ENCODE results near the gene HOXA5. TPM values are rescaled to one million over a fixed set of nuclear protein-coding genes. Genes with fewer than 3 reads are reported as not detected.
A peak's percentile ranks its signal among the peaks of the same experiment; 100 is the strongest.

The HOXA5 gene
- total RNA-seq, 4 donors from 2014 or later = 7.8 to 24.8 (median 14.7) TPM

- Histone ChIP-seq H3K4me1 (peaks cover 35 to 66% (median 49%) of the 10 kb centered on the region in 4 donors), H3K4me3 (no peak overlapping the region), H3K27me3 (peaks cover 19 to 100% (median 91%) of the 10 kb centered on the region in 4 donors), H3K27ac (replicated peaks in 1 of 4) (no peak overlapping the region), H3K36me3 (no peaks in the 10 kb centered on the region), H3K9me3 (no peaks in the 10 kb centered on the region)
- no peak for DNase-seq (ENCODE audit: extremely low spot score)
- 39% methylated on average over 27 of the region's 35 CpGs for WGBS
- TF ChIP-seq POLR2A (IDR thresholded peaks at IDR 0.05; ENCODE audit: low read depth) = no peak
- TF ChIP-seq POLR2AphosphoS5 (IDR thresholded peaks at IDR 0.05) = peak in 1 of 2 donors; percentile 34
- intact Hi-C loops (cut with DNase I) = loop anchor here (5.0 to 10.0 kb wide), 2 partner anchors 1264 to 1296 kb away; no protein-coding TSS in a partner anchor
Observed at GRCh38 chr7:27158436-27159265, 15.2 kb upstream of the HOXA5 start.

GRCh38 chr7:27157702-27158431, 14.4 kb upstream of the HOXA5 start:
- Histone ChIP-seq H3K27me3 (peaks cover 27 to 100% (median 93%) of the 10 kb centered on the region in 4 donors), H3K4me1 (peaks cover 35 to 67% (median 50%) of the 10 kb centered on the region in 4 donors), H3K9me3 (no peaks in the 10 kb centered on the region), H3K36me3 (no peaks in the 10 kb centered on the region), H3K4me3 (no peak overlapping the region), H3K27ac (replicated peaks in 1 of 4) (no peak overlapping the region)
- TF ChIP-seq EP300 (IDR thresholded peaks at IDR 0.05) (no peak), CTCF (IDR thresholded peaks at IDR 0.05) (no peak), POLR2AphosphoS5 (IDR thresholded peaks at IDR 0.05) (no peak), POLR2A (IDR thresholded peaks at IDR 0.05; ENCODE audit: low read depth) (no peak)
- WGBS = 22% methylated on average over 30 of the region's 30 CpGs
- DNase-seq (ENCODE audit: extremely low spot score) = no peak
- intact Hi-C loops (cut with DNase I) = loop anchor here (5.0 to 10.0 kb wide), 2 partner anchors 1263 to 1296 kb away; no protein-coding TSS in a partner anchor

- intact Hi-C loops (cut with DNase I) = loop anchor here (5.0 to 10.0 kb wide), 2 partner anchors 1262 to 1295 kb away; no protein-coding TSS in a partner anchor
- peak overlapping the region; percentile 34 to 54 (median 42) for H3K4me3 ChIP-seq
- no peak for TF ChIP-seq EP300 (IDR thresholded peaks at IDR 0.05)
- no peak for TF ChIP-seq POLR2AphosphoS5 (IDR thresholded peaks at IDR 0.05)
- no peaks in the 10 kb centered on the region for H3K9me3 ChIP-seq
- H3K4me1 ChIP-seq = peaks cover 41 to 75% (median 58%) of the 10 kb centered on the region in 4 donors
- WGBS = 24% methylated on average over 15 of the region's 30 CpGs
- peaks cover 29 to 100% (median 96%) of the 10 kb centered on the region in 4 donors for H3K27me3 ChIP-seq
- no peak overlapping the region for H3K27ac ChIP-seq (replicated peaks in 1 of 4)
- no peak for DNase-seq (ENCODE audit: extremely low spot score)
- H3K36me3 ChIP-seq = no peaks in the 10 kb centered on the region
Observed at GRCh38 chr7:27156916-27157701, 13.6 kb upstream of the HOXA5 start.

- no peaks in the 10 kb centered on the region for H3K36me3 ChIP-seq
- H3K9me3 ChIP-seq = no peaks in the 10 kb centered on the region
- H3K4me1 ChIP-seq = peaks cover 45 to 77% (median 61%) of the 10 kb centered on the region in 4 donors
- no peak for DNase-seq (ENCODE audit: extremely low spot score)
- H3K27me3 ChIP-seq = peaks cover 33 to 100% (median 96%) of the 10 kb centered on the region in 4 donors
- intact Hi-C loops (cut with DNase I) = loop anchor here (5.0 to 10.0 kb wide), 2 partner anchors 1262 to 1294 kb away; no protein-coding TSS in a partner anchor
- peak within 1 kb of the TSS; percentile 34 to 54 (median 42) for H3K4me3 ChIP-seq
- H3K27ac ChIP-seq (replicated peaks in 1 of 4) = peak within 1 kb of the TSS in 1 of 4 donors; percentile 36
- TF ChIP-seq EP300 (IDR thresholded peaks at IDR 0.05) = no peak
- 8% methylated on average over 12 of the region's 33 CpGs for WGBS
Observed at GRCh38 chr7:27156508-27156898, 13.0 kb upstream of the HOXA5 start, which contains the start of gene HOXA7. Gene HOXA7 (minus strand): TSS chr7:27156675. CDS start chr7:27156545, 130 bp downstream.

- Histone ChIP-seq H3K27ac (replicated peaks in 1 of 4) (peak overlapping the region in 1 of 4 donors; percentile 36), H3K27me3 (peaks cover 38 to 100% (median 94%) of the 10 kb centered on the region in 4 donors)
- TF ChIP-seq POLR2A (IDR thresholded peaks at IDR 0.05; ENCODE audit: low read depth) (no peak), POLR2AphosphoS5 (IDR thresholded peaks at IDR 0.05) (no peak), EP300 (IDR thresholded peaks at IDR 0.05) (no peak), CTCF (IDR thresholded peaks at IDR 0.05) (no peak)
Observed at GRCh38 chr7:27155816-27156507, 12.5 kb upstream of the HOXA5 start.

More at GRCh38 chr7:27155816-27156507, 12.5 kb upstream of the HOXA5 start:
- no peaks in the 10 kb centered on the region for H3K9me3 ChIP-seq
- peak overlapping the region; percentile 34 to 54 (median 42) for H3K4me3 ChIP-seq
- H3K4me1 ChIP-seq = peaks cover 45 to 77% (median 61%) of the 10 kb centered on the region in 4 donors
- no peaks in the 10 kb centered on the region for H3K36me3 ChIP-seq
- WGBS = 7% methylated on average over 49 of the region's 63 CpGs
- DNase-seq (ENCODE audit: extremely low spot score) = no peak
- intact Hi-C loops (cut with DNase I) = loop anchor here (5.0 to 10.0 kb wide), 2 partner anchors 1261 to 1294 kb away; no protein-coding TSS in a partner anchor

Measured in esophagus muscularis mucosa (tissue), 4 donors.